ELR (cell line): ENCODE results near the gene N4BP2.

ENCODE experiments used
- DNase-seq: peaks from one replicate; pipeline ENCODE4 v3.0.0-alpha.2; 2015; ENCODE audit warnings: low read depth

Gene N4BP2

GRCh38 chr4:40192114-40193015 lies 135.7 kb downstream of the N4BP2 start:
- DNase-seq: no peak

GRCh38 chr4:40193016-40193571 lies 136.4 kb downstream of the N4BP2 start:
- no peak for DNase-seq

- DNase-seq: no peak
Measured at GRCh38 chr4:40193578-40193977, 136.9 kb downstream of the N4BP2 start.

- no peak for DNase-seq
Measured at GRCh38 chr4:40194602-40195161, 138.0 kb downstream of the N4BP2 start.

- DNase-seq: no peak
Measured at GRCh38 chr4:40195182-40196177, 138.8 kb downstream of the N4BP2 start.

GRCh38 chr4:40196272-40196671 lies 139.6 kb downstream of the N4BP2 start:
- no peak for DNase-seq

- DNase-seq: no peak
Measured at GRCh38 chr4:40196724-40197281, 140.2 kb downstream of the N4BP2 start, which contains the start of gene RHOH. Gene RHOH, plus strand, starts transcription at chr4:40197031. Its CDS starts 46,356 bp downstream, at chr4:40243387.

GRCh38 chr4:40197879-40198689 lies 141.4 kb downstream of the N4BP2 start:
- no peak for DNase-seq

GRCh38 chr4:40199179-40199670 lies 142.6 kb downstream of the N4BP2 start:
- no peak for DNase-seq

- DNase-seq: peak; percentile 40
Measured at GRCh38 chr4:40199999-40200874, 143.6 kb downstream of the N4BP2 start.

GRCh38 chr4:40200875-40201801 lies 144.5 kb downstream of the N4BP2 start:
- DNase-seq: peak; percentile 63

- no peak for DNase-seq
Measured at GRCh38 chr4:40201898-40202297, 145.2 kb downstream of the N4BP2 start.

- no peak for DNase-seq
Measured at GRCh38 chr4:40202474-40202873, 145.8 kb downstream of the N4BP2 start.

- DNase-seq: no peak
Measured at GRCh38 chr4:40204507-40205258, 148.0 kb downstream of the N4BP2 start.

GRCh38 chr4:40205259-40206198 lies 148.9 kb downstream of the N4BP2 start:
- DNase-seq: no peak

- no peak for DNase-seq
Measured at GRCh38 chr4:40206426-40206825, 149.8 kb downstream of the N4BP2 start.
